Endothelial cell (in vitro differentiated cells): ENCODE measurements around the gene CYRIA. TPM values are rescaled to one million over a fixed set of nuclear protein-coding genes. Genes with fewer than 3 reads are reported as not detected.

Source experiments
- DNase-seq: peaks from one replicate; pipeline ENCODE4 v3.0.0; 2021; ENCODE audit warnings: low spot score
- H3K27ac Mint-ChIP-seq: one replicate; pipeline ENCODE4 v1.8.0; 2021; ENCODE audit warnings: mixed read lengths, inconsistent platforms; ENCODE audit not compliant: unreplicated experiment
- H3K27me3 Mint-ChIP-seq: one replicate; pipeline ENCODE4 v1.8.0; 2021; ENCODE audit warnings: mild to moderate bottlenecking, moderate library complexity, mixed read lengths, inconsistent platforms; ENCODE audit not compliant: unreplicated experiment
- H3K36me3 Mint-ChIP-seq: one replicate; pipeline ENCODE4 v1.8.0; 2021; ENCODE audit warnings: mild to moderate bottlenecking, low read depth, mixed read lengths, inconsistent platforms; ENCODE audit not compliant: unreplicated experiment
- H3K4me1 Mint-ChIP-seq: one replicate; pipeline ENCODE4 v1.8.0; 2021; ENCODE audit warnings: mild to moderate bottlenecking, mixed read lengths, inconsistent platforms; ENCODE audit not compliant: unreplicated experiment
- H3K4me3 Mint-ChIP-seq: one replicate; pipeline ENCODE4 v1.8.0; 2021; ENCODE audit warnings: mild to moderate bottlenecking, mixed read lengths, inconsistent platforms; ENCODE audit not compliant: unreplicated experiment
- H3K9me3 Mint-ChIP-seq: one replicate; pipeline ENCODE4 v1.8.0; 2021; ENCODE audit warnings: mixed read lengths, inconsistent platforms; ENCODE audit not compliant: unreplicated experiment
- total RNA-seq: library from RNA; stranded (reverse); fragmentation: NEBNext Ultra II Directional; extraction: Animal tissue kit (Norgen Biotek cat#: 25700); gene quantifications from one replicate; pipeline ENCODE4 v1.2.1, GENCODE V29; 2021; ENCODE audit not compliant: unreplicated experiment
- TF ChIP-seq, protein P1 (sequence below): fragments of 200-600 bp; sonication (generic); IDR thresholded peaks from one replicate; pipeline ENCODE4 v1.5.0; 2021; ENCODE audit warnings: antibody characterized with exemption; ENCODE audit not compliant: unreplicated experiment

CYRIA gene
- total RNA-seq, 1 donor from 2014 or later, result 32.4 TPM

DNA sequence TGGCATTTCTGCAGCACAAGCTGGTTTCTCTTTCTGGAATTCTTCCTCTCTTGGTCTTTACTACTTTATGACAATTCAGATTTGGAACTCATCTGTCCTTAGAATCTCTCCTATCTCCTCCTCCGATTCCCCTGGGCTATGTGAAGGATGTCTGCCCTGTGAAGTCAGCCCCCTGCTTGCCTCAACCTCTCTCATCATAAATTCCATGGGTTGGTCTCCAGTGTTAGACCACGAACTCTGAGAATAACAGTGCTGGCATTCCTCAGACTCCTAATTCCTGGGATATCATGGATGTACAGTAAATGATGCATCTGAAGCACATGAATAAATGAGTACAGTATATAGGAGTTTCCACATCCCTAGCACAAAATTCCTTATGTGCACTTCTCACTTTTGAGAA, 21.0 kb upstream of the CYRIA start:
- Mint-ChIP-seq H3K36me3 (no peaks in the 10 kb centered on the region), H3K27ac (no peak overlapping the region), H3K4me3 (no peak overlapping the region), H3K9me3 (peaks cover 4% of the 10 kb centered on the region), H3K4me1 (no peaks in the 10 kb centered on the region), H3K27me3 (peaks cover 5% of the 10 kb centered on the region)
- TF ChIP-seq, protein P1, sequence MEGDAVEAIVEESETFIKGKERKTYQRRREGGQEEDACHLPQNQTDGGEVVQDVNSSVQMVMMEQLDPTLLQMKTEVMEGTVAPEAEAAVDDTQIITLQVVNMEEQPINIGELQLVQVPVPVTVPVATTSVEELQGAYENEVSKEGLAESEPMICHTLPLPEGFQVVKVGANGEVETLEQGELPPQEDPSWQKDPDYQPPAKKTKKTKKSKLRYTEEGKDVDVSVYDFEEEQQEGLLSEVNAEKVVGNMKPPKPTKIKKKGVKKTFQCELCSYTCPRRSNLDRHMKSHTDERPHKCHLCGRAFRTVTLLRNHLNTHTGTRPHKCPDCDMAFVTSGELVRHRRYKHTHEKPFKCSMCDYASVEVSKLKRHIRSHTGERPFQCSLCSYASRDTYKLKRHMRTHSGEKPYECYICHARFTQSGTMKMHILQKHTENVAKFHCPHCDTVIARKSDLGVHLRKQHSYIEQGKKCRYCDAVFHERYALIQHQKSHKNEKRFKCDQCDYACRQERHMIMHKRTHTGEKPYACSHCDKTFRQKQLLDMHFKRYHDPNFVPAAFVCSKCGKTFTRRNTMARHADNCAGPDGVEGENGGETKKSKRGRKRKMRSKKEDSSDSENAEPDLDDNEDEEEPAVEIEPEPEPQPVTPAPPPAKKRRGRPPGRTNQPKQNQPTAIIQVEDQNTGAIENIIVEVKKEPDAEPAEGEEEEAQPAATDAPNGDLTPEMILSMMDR, result no peak
- no peak for DNase-seq

DNA sequence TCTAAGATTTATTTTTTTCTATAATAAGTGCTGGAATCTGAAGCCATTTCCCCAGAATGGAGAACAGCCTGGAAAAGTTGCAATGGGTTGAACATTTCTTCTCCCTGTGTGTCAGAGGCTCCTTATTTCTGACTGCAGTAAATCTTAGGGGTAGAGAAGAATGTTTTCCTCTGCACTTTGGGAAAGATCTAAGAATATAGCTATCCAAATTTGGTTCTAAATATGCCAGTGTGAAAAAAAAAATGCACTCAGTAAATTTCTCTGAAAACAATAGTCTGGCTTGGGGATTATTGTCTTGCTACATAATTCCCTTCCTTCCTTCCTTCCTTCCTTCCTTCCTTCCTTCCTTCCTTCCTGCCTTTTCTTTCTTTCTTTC, 19.7 kb upstream of the CYRIA start:
- DNase-seq, result no peak
- Mint-ChIP-seq H3K4me1 (no peaks in the 10 kb centered on the region), H3K4me3 (no peak overlapping the region), H3K27ac (no peak overlapping the region), H3K36me3 (no peaks in the 10 kb centered on the region), H3K27me3 (peaks cover 5% of the 10 kb centered on the region), H3K9me3 (peaks cover 4% of the 10 kb centered on the region)
- TF ChIP-seq, protein P1, result no peak

DNA sequence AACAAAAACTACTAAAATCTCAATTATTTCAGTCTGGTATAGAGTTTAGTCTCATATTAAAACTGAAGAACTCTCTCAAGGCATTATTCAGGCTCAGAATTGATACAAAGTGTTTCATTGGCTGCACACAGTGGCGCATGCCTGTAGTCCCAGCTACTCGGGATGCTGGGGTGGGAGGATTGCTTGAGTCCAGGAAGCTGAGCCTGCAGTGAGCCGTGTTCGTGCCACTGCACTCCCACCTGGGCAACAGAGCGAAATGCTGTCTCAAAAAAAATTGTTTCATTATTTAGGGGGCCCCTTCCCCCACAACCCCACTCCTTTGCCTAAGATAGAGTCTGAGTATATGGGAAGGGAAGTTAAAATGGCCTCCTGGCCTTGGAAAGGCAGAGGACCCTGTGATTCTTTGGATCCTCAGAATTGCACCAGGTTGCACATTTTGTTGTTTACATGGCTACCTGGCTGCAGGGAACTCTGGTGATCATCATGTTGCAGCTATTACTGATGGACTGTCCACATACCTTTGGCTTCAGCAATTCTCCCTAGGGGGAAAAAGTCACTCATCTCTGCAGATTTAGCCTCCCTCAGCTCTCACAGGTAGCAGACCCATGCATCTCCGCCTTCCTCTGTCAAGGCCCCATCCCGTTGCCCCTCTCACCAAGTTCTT, 19.2 kb upstream of the CYRIA start:
- H3K27ac Mint-ChIP-seq, result no peak overlapping the region

DNA sequence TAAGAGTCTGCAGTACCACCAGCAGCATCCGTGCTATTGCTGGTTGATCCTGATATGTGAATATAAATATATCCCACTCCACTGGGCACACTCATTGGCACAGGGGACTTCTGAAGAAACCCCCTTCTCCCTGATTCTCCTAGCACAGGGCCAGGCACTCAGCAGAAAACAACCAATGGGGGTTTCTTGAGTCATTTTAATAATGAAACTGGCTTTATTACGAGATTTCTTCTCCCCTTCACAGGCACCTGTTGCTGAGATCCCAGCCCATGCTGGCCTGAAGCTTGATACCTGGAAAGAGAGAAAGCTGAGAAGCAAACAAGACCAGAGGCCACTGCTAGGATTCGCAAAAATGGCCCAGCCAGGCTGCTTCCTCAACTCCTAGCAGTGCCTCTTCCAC, 17.9 kb upstream of the CYRIA start:
- H3K27me3 Mint-ChIP-seq, result peaks cover 8% of the 10 kb centered on the region
- H3K27ac Mint-ChIP-seq, result no peak overlapping the region
- no peak overlapping the region for H3K4me3 Mint-ChIP-seq
- no peaks in the 10 kb centered on the region for H3K36me3 Mint-ChIP-seq
- peaks cover 4% of the 10 kb centered on the region for H3K9me3 Mint-ChIP-seq
- DNase-seq, result no peak
- no peaks in the 10 kb centered on the region for H3K4me1 Mint-ChIP-seq
- TF ChIP-seq, protein P1, result no peak

More for the DNA sequence above, 19.2 kb upstream of the CYRIA start:
- peaks cover 5% of the 10 kb centered on the region for H3K27me3 Mint-ChIP-seq
- no peaks in the 10 kb centered on the region for H3K36me3 Mint-ChIP-seq
- no peak for DNase-seq
- H3K4me3 Mint-ChIP-seq, result no peak overlapping the region
- TF ChIP-seq, protein P1, result no peak
- H3K9me3 Mint-ChIP-seq, result peaks cover 4% of the 10 kb centered on the region
- H3K4me1 Mint-ChIP-seq, result no peaks in the 10 kb centered on the region

DNA sequence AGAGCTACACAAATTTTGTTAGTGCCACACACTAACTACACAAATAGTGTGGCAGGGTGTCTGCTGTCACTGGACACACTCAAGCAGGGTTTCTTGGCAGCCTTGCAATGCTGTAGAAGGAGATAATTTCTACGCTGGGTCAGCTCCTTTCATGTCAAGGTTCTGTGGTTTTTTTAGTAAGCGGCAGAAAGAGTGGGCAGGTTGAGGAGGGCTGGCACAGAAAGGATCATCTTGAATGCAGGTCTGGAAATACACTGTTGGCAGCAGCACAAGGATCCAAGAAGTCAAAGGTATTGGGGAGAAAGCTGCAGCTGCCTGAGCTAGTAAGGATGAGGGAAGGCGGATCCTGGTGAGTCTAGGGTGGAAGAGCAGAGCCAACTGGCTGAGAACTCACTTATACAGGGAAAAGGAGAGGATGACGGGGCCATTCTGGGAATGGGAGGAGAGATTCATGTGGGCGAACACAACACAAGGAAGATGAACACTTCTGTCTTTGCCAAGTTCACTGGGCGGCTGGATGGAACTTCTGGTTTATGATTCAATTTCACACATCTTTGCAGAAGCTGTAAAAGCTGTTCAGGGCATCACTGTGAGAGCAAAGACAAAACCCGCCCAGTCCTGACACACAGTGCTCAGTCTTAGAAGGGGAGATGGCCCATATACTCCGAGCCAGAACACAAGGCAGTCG, 16.9 kb upstream of the CYRIA start:
- TF ChIP-seq, protein P1, result no peak
- Mint-ChIP-seq H3K4me1 (no peaks in the 10 kb centered on the region), H3K27ac (no peak overlapping the region), H3K9me3 (peaks cover 4% of the 10 kb centered on the region), H3K27me3 (peaks cover 8% of the 10 kb centered on the region), H3K36me3 (no peaks in the 10 kb centered on the region), H3K4me3 (peak overlapping the region; percentile 32)
- no peak for DNase-seq
